ENCODE results near the gene PRKCA.

PRKCA gene

GRCh38 chr17:66527335-66527734, 224.9 kb downstream of the PRKCA start:
- no peak for DNase-seq

DNA sequence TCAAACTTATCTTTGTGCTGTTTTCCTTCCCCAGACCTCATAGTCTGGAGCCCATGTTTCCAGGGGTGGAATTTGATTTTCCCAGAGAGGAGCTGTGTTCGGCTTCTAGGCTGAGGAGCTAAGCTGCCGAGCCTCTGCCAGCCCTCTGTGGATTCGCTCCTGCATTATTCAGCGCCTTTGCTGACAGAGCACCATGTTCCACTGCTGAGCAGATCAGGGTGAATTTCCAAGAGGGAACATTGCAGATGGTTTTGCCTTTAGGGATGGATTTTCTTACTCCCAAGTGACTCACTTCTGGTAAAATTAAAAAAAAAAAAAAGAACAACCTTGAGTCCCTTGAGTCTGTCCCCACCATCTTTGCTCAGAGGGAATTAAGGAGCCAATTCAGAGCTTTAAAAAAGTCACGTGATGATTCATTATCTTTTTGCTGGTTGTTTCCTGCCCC, 229.5 kb downstream of the PRKCA start:
- no peak for DNase-seq

DNA sequence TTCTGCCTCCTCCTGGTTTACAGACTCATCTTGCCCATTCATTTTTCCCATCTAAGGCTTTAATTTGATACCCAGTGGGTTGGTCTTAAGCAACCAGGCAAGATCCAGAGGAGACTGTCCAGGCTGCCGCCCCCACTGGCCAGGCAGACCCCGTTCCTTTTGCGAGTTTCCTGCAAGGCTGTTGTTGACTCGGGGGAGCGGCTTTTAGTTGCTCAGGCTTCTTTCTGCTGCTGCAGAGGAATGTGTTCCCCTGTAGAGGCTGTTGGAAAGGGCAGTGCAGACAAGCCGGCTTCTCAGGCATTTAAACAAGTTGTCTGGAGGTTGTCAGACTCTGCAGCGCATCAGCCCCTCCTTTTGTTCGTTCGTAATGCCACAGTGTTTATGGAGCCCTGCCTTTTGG, 231.2 kb downstream of the PRKCA start:
- DNase-seq: no peak

DNA sequence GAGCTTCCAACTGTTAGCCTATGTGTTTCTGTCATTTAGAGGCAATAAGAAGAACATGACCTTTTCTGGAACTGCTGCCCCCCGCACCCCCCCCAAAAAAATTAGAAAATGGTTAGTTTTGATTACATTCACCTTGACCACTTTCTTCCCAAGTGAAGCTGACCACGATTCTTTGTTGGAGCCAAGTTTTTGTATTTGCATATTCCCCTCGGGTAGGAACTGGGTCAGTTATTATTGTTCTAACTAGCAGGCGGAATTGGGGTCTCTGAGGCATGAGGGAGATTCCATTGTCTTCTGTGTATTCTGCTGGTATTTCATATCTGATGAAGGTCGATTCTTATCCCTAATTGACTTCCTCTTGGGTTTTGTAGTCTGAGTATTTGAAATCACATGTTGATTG, 231.6 kb downstream of the PRKCA start:
- DNase-seq: no peak

DNA sequence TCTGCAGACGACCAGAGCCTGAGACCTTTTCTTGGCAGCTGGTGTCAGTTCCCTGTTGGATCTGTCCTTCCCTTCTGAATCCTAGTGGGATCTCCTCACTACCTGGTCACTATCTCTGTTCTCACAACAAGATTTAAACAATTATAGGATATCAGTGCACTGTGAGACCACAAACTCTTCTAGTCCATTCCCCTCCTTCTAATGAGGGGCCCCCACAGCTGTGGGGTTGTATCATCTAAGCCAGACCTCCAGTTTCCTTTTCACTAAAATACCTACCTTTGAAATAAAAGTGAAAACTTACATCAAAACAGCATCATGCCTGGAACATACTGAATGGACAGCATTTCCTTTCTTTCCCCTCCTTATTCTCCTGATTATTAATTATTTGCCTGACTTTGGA, 233.2 kb downstream of the PRKCA start:
- DNase-seq: no peak

GRCh38 chr17:66537502-66537901, 235.1 kb downstream of the PRKCA start:
- DNase-seq: no peak

- DNase-seq: no peak
Observed at GRCh38 chr17:66538776-66539175, 236.4 kb downstream of the PRKCA start.

DNA sequence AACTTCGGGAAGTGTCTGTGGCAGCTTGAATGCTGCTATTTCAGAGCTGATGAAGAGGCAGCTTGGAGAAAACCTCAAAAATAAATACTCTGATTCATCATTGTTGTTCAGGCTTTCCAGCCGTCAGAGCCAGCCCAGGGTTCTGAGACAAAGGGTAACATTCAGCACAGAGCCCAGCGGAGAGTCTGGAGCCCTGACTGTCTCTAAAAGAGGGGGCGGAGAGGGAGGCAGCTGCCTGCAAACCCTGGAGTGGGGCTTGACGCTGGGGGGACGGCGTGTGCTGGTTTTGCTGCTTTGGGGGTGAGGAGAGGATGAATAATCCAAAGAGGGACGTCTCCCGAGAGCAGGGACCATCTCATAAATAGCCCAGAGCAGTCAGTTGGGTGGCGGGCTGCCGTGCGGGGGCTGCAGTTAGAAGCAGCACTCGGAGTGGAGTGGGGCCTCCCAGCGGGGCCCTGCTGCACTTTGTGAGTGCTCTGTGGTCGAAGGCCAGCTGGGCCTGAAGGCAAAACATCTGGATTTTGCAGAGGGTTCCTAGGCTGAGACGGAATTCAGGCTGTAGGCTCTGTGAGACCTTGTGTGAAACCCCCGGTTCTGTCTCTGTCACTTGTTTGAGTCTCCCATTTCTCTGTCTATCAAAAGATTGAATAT, 237.8 kb downstream of the PRKCA start:
- no peak for DNase-seq

DNA sequence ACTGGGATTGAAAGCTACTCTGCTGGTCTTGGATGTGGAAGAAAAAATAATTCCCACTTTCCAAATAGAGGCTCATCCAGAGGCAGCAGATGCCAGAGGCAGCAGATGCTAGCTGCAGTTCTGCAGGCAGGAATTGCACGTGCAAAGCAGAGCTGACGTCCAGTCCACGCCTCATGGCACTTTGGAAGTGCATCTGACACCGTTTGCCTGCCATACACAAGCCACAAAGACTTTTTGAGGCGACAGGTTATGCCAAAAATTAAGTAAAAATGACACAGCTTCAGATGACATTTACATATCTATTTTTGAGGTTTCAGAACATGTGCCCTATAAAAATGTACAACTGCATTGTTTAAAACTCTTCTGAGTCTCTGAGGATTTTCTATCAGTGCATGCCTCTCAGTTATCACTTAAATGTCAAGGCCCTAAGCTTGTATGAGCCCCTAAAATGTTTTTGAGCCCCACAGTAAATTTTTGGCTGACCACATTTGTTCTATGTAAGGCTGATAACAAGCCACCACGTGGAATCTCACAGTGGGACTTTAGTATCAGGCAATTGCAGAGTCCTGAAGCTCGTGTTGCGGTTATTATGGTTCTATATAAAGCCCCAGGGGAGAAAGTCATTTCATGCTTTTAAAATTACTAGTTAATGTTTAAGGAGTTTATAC, 239.2 kb downstream of the PRKCA start:
- no peak for DNase-seq

DNA sequence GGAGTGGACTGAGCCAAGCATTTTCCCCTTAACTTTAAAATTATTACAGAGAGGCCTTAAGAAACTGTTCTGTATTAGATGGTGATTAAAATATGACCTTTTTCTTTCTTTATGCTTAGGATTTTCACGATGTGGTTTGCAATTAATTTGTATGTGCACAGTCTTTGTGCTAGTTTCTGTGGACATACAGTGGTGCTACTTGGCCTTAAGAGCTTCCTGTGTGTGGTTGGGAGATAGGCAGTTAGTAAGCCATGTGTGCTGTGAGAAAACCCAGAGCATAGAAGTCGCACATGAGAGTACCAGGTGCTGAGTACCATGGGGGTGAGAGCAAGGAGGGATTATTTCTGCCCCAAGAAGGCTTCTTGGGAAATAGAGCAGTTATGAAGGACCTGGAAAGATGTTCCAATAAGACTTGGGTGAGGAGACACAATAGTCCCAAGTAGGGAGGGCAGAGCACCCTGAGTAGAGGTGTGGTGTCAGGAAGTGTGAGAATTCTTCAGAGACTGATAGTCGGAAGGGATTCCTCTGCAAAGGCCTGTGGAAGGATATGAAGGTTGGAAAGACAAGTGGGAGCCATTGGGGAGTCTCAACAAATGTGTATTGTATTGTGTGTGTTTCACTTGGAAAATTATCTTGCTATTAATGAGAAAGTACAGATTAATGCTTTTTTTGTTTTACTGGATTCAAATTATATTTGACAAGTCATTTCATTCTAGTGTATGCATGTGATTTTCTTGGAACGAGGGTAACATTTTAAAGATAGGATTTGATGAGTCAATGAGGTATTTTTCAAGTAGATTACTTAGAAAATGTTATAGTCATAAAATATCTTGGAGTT, 239.9 kb downstream of the PRKCA start:
- DNase-seq: no peak

GRCh38 chr17:66542967-66543520, 240.6 kb downstream of the PRKCA start:
- no peak for DNase-seq

DNA sequence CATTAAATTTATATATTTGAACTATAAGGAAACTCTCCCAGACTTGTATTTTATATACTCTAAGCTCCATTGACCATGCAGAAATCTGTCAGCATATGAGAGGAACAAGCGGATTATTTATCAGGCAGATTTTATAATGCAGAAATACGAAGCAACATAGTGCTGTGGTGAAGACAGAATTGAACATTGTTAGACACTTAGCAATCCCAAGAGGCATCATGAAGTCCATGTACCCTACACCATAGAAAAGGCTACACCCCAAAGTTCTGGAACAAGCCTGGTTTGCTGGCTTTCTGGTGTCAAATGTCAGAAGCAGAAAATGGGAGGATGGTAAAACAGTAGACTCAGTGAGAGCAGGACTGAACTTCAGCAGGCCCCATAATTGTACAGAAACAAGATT, 241.1 kb downstream of the PRKCA start:
- no peak for DNase-seq

GRCh38 chr17:66545918-66546317, 243.5 kb downstream of the PRKCA start:
- DNase-seq: no peak

DNA sequence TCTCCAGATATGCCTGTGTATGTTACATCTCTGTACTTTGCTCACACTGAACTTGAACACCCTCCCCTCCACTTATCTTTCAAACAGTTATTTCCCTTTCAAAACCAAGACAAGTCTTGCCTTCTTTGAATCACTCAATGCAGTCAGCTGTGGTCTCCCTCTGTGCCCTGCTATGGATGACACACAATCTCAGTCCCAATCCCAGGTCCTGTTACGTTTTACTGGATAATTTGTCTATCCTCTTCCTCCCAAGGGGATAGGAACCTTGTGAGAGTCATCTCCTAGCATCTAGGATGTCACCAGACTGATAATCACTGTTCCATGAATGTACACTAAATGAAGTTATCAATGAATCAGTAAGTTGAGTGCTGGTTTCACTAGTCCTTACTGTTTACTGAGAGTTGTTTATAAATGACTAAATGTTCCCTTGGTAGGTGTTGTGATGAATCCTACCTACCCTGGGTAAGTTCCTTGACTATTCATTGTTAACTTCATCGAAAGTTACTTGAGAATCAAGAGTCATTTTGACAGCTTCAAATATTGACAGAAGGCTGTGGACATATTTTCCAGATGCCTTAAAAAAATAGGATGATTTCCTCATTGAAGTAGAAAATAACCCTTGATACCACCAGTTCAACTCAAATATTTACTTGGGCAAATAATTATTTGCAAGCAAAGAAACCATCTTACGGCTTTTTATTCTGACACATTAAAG, 244.9 kb downstream of the PRKCA start:
- DNase-seq: no peak

- no peak for DNase-seq
Observed at GRCh38 chr17:66548158-66548557, 245.7 kb downstream of the PRKCA start.

GRCh38 chr17:66548659-66549310, 246.4 kb downstream of the PRKCA start:
- DNase-seq: no peak

GRCh38 chr17:66549311-66549704, 246.9 kb downstream of the PRKCA start:
- DNase-seq: no peak

- no peak for DNase-seq
Observed at GRCh38 chr17:66549731-66550207, 247.4 kb downstream of the PRKCA start.

GRCh38 chr17:66551839-66552238, 249.4 kb downstream of the PRKCA start:
- DNase-seq: no peak

GRCh38 chr17:66552371-66552770, 250.0 kb downstream of the PRKCA start:
- DNase-seq: no peak

GRCh38 chr17:66555605-66556004, 253.2 kb downstream of the PRKCA start:
- no peak for DNase-seq

- no peak for DNase-seq
Observed at GRCh38 chr17:66557200-66557599, 254.8 kb downstream of the PRKCA start.
